CD4-positive, alpha-beta memory T cell (primary cell): Measurements from ENCODE around the gene HPD. TPM values are rescaled to one million over a fixed set of nuclear protein-coding genes. Genes with fewer than 3 reads are reported as not detected.

Experiments
- CTCF ChIA-PET: fragments of 350-600 bp; sonication (Branson Sonifier 250); formaldehyde crosslinking; loops from one replicate; lab custom pipeline; 2021; ENCODE audit warnings: inconsistent platforms; ENCODE audit not compliant: partially characterized antibody; lab: Charles Lee
- POLR2A ChIA-PET: fragments of 350-600 bp; sonication (Branson Sonifier 250); formaldehyde crosslinking; loops from one replicate; lab custom pipeline; 2021; ENCODE audit not compliant: partially characterized antibody; lab: Charles Lee
- DNase-seq, 5 donors: peaks; one replicate each; pipeline versions ENCODE4 v3.0.0 to v3.0.0-alpha.2; 2020 to 2022; ENCODE audit warnings: mixed read lengths in 1 of 5
- H3K27ac ChIP-seq: one replicate; pipeline ENCODE4 v1.7.0; 2013; ENCODE audit warnings: low read depth, low read length
- H3K27me3 ChIP-seq: 2 replicates; pipeline ENCODE4 v1.7.0; 2013; ENCODE audit warnings: mild to moderate bottlenecking, low read length, moderate library complexity; ENCODE audit not compliant: insufficient read depth
- H3K36me3 ChIP-seq: 2 replicates; pipeline ENCODE4 v1.7.0; 2013; ENCODE audit warnings: mild to moderate bottlenecking, low read length, moderate library complexity; ENCODE audit not compliant: insufficient read depth
- H3K4me1 ChIP-seq: 2 replicates; pipeline ENCODE4 v1.7.0; 2013; ENCODE audit warnings: mild to moderate bottlenecking, low read length, moderate library complexity; ENCODE audit not compliant: insufficient read depth
- H3K4me3 ChIP-seq, 2 donors: one replicate each; pipeline ENCODE4 v1.7.0; 2013; ENCODE audit warnings: low read length in 2 of 2, mild to moderate bottlenecking in 1 of 2
- H3K9me3 ChIP-seq, 2 donors: one replicate each; pipeline ENCODE4 v1.7.0; 2013; ENCODE audit warnings: low read length in 2 of 2, control low read depth in 1 of 2; ENCODE audit not compliant: control insufficient read depth in 1 of 2
- H3K27ac Mint-ChIP-seq, 7 donors: one replicate each; pipeline ENCODE4 v1.8.0; 2020 to 2021; ENCODE audit warnings: mixed read lengths in 7 of 7, mild to moderate bottlenecking in 6 of 7, inconsistent platforms in 3 of 7, moderate library complexity in 3 of 7
- H3K27me3 Mint-ChIP-seq, 2 donors: one replicate each; pipeline ENCODE4 v1.8.0; 2020 to 2021; ENCODE audit warnings: mixed read lengths in 2 of 2
- H3K36me3 Mint-ChIP-seq, 2 donors: one replicate each; pipeline ENCODE4 v1.8.0; 2020 to 2021; ENCODE audit warnings: mixed read lengths in 2 of 2, inconsistent platforms in 1 of 2, mild to moderate bottlenecking in 1 of 2
- H3K4me1 Mint-ChIP-seq, 4 donors: one replicate each; pipeline ENCODE4 v1.8.0; 2020 to 2021; ENCODE audit warnings: mixed read lengths in 4 of 4, mild to moderate bottlenecking in 1 of 4
- H3K4me3 Mint-ChIP-seq, 8 donors: one replicate each; pipeline ENCODE4 v1.8.0; 2020 to 2021; ENCODE audit warnings: mixed read lengths in 8 of 8, mild to moderate bottlenecking in 7 of 8, moderate library complexity in 6 of 8, inconsistent platforms in 3 of 8
- H3K9me3 Mint-ChIP-seq, 8 donors: one replicate each; pipeline ENCODE4 v1.8.0; 2020 to 2021; ENCODE audit warnings: mixed read lengths in 8 of 8, mild to moderate bottlenecking in 5 of 8, inconsistent platforms in 3 of 8, moderate library complexity in 1 of 8
- intact Hi-C: fragments of 100-400 bp; cut with micrococcal nuclease; formaldehyde crosslinking; loops from one replicate; pipeline ENCODE4 v1.15.1; 2023
- polyA plus RNA-seq, 2 donors: library from polyadenylated mRNA; unstranded; fragments of 300-500 nt; fragmentation: Illumina TruSeq; gene quantifications; one replicate each; pipeline ENCODE4 v1.2.3, GENCODE V29; 2021
- total RNA-seq, 2 experiments: library from RNA; stranded (reverse); gene quantifications; one replicate each; pipeline ENCODE4 v1.2.3, GENCODE V29; 2021

Gene HPD
- total and polyA plus RNA-seq, 4 experiments from 2014 or later = not detected

DNA sequence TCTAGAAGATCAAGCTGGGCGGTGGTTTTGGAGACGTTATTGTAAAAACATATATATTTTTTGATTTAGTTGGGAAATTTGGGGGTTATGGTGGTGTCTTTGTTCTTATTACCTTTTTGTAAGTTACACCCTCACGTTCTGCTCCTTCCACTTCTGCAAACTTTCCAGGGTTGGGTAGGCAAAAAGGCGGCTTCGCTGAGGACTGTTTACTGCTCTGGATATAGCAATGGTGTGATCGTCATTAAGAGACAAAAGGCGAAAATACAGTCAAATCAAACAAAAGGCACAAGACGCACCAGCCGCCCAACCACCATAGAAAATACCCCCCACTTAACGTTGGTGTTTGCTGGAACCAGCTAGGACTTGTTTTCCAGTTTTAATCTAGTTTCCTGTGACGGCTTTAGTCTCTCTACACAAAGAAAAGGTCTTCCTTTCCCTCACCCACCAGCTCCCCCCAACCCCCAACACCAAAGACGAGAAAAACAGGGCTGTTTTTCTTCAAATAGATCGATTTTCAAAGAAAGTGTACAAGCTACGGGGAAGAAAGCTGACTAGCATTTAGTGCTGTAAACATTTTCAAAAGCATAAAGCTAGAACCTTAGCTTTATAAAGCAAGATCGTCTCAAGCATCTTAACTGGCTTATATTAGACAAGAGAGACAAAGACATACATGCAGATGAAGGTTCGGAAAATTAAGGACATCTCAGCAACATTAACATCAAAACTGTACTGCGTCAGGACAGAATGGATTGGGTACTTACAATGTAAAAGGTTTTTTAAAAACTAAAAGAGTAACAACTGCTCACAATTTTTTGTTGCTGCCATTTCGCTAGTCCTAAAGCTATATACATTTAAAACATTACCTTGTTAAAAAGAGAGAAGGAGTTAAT is 56.8 kb downstream of the HPD start:
- DNase-seq = peak; percentile 76 to 82 (median 78)
- H3K27ac ChIP-seq = peak overlapping the region; percentile 91
- peaks cover 0 to 3% (median 0%) of the 10 kb centered on the region in 8 donors for H3K9me3 Mint-ChIP-seq
- no peaks in the 10 kb centered on the region for H3K27me3 ChIP-seq
- H3K4me1 ChIP-seq = peaks cover 35% of the 10 kb centered on the region
- intact Hi-C loops = loop anchor here (1.0 kb wide), 2 partner anchors 8 to 37 kb away; no protein-coding TSS in a partner anchor
- H3K36me3 ChIP-seq = peaks cover 17% of the 10 kb centered on the region
- ChIA-PET CTCF (interaction anchor here (1.0 to 16.7 kb wide), 10 partner anchors 6 to 177 kb away, joined by 3 to 918 read pairs (median 4); partner anchors contain the start of genes CFAP251, PSMD9, RHOF and SETD1B), POLR2A (interaction anchor here (0.7 to 44.6 kb wide), 22 partner anchors 6 to 1600 kb away, joined by 3 to 2727 read pairs (median 7); partner anchors contain the start of genes DIABLO, KDM2B, MPHOSPH9 and MTRFR)
- H3K36me3 Mint-ChIP-seq = peaks cover 18 to 54% of the 10 kb centered on the region in 2 donors
- H3K9me3 ChIP-seq = no peaks in the 10 kb centered on the region
- H3K4me1 Mint-ChIP-seq = peaks cover 17 to 56% (median 32%) of the 10 kb centered on the region in 4 donors
- peak overlapping the region; percentile 98 to 99 (median 99) for H3K27ac Mint-ChIP-seq
- peak overlapping the region; percentile 92 to 99 (median 98) for H3K4me3 Mint-ChIP-seq
- H3K4me3 ChIP-seq = peak overlapping the region; percentile 98
- H3K27me3 Mint-ChIP-seq = no peaks in the 10 kb centered on the region

DNA sequence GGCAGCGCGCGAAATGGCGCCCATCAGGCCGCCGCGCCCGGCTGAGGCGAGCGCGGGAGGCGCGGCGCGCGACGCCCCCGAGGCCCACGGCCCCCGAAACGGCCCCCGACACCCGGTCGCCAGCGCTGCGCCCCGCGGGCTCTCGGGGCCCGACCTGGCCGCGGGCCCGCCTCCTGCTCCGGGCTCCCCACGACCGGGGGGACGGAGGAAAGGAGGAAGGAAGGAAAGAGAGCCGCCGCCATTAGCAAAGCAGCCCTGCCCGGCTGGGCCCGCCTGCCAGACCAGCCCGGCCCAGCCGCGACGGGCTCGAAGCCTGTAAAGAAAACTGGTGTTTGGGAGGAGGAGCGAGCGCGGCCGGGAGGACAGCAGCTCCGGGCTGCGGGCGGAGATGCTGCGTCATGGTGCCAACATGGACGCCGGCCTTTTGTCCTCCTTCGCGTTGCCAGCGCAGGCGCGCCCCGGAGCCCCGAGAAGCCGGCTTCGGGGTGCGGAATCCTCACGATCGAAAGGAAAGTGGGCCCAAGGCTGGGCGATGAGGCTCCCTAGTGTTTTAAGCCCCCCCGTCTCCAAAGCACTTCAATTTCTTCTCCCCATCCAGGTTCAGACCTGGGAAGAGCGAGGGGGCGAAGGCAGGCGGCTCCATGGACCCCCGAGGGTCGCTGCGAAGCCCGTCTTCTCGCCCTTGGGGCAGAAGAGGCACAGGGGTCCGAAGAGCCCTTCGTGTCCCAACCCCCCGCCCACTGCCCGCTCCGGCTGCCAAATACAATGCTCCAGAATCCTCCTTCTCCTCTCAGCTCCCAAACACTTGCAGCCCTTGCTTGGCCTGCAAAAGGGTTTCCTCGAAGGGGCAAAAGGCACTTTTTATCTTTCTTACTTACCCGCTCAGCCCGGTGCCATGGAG is 57.7 kb downstream of the HPD start:
- Mint-ChIP-seq H3K4me3 (peak overlapping the region; percentile 92 to 99 (median 98)), H3K27me3 (no peaks in the 10 kb centered on the region), H3K36me3 (peaks cover 13 to 48% of the 10 kb centered on the region in 2 donors), H3K27ac (peak overlapping the region; percentile 98 to 99 (median 99)), H3K4me1 (peaks cover 14 to 47% (median 26%) of the 10 kb centered on the region in 4 donors), H3K9me3 (peaks cover 0 to 3% (median 0%) of the 10 kb centered on the region in 8 donors)
- peak overlapping the region; percentile 91 for H3K27ac ChIP-seq
- intact Hi-C loops = no loop called here
- DNase-seq = peak; percentile 73 to 78 (median 74)
- H3K4me1 ChIP-seq = peaks cover 26% of the 10 kb centered on the region
- H3K36me3 ChIP-seq = peaks cover 21% of the 10 kb centered on the region
- no peaks in the 10 kb centered on the region for H3K27me3 ChIP-seq
- H3K4me3 ChIP-seq = peak overlapping the region; percentile 98
- CTCF ChIA-PET = interaction anchor here (1.2 to 16.7 kb wide), 6 partner anchors 5 to 176 kb away, joined by 3 to 918 read pairs (median 284); partner anchors contain the start of genes PSMD9, RHOF and SETD1B
- no peaks in the 10 kb centered on the region for H3K9me3 ChIP-seq
- POLR2A ChIA-PET = interaction anchor here (1.0 to 44.6 kb wide), 18 partner anchors 7 to 1432 kb away, joined by 3 to 2727 read pairs (median 10); partner anchors contain the start of genes DIABLO, KDM2B, MORN3 and MPHOSPH9

DNA sequence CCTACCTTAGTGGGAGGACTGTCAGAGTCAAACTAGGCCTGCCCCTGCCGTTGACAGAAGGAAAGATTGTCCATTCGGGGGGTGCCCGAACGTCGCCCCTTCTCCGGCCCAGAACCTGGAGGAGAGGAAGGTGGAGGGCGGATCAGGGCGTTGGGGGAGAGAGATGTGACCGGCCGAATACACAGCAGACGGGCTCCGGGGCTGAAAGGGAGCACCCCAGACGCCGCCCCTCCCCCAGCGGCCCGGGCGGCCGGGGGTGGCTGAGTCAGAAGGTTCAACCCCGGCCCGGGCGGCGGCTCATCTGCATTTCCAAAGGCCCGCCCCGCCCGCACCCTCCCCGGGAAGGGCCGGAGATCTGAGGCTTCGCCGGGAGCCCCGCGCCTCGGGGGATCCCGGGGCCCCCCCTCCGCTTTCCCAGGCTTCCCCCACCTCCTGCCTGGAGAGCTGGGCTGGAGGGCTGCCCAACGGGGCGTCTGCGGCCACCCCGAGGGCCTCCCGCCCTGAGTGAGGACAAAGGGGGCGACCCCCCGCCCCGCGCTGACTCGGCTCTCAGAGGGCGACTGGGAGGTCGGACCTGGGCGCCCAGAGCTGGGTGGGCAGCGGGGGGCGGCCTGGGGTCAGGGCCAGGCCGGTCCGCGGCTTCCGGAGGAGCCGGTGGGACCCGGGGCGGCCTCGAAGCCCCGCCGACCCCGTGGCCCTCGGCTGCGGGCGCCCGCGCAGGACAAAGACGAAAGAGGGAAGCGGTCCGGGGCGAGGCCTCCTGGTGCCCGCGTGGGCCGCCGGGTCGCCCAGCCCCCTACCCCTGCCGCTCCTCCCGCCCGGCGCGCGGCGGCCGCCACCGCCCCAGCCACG is 58.6 kb downstream of the HPD start:
- peaks cover 30% of the 10 kb centered on the region for H3K4me1 ChIP-seq
- POLR2A ChIA-PET = interaction anchor here (1.0 to 44.6 kb wide), 10 partner anchors 8 to 220 kb away, joined by 3 to 2727 read pairs (median 35); partner anchors contain the start of genes KDM2B, MORN3, ORAI1 and PSMD9
- peak overlapping the region; percentile 85 to 94 (median 88) for H3K4me3 Mint-ChIP-seq
- H3K36me3 ChIP-seq = peaks cover 21% of the 10 kb centered on the region
- H3K4me3 ChIP-seq = peak overlapping the region; percentile 47 to 61
- H3K4me1 Mint-ChIP-seq = peaks cover 14 to 49% (median 26%) of the 10 kb centered on the region in 4 donors
- peak overlapping the region; percentile 82 to 96 (median 92) for H3K27ac Mint-ChIP-seq
- no peaks in the 10 kb centered on the region for H3K27me3 Mint-ChIP-seq
- H3K27ac ChIP-seq = peak overlapping the region; percentile 91
- peak; percentile 62 to 80 (median 66) for DNase-seq
- no peaks in the 10 kb centered on the region for H3K27me3 ChIP-seq
- CTCF ChIA-PET = interaction anchor here (14.5 to 15.1 kb wide), 2 partner anchors 10 to 20 kb away, joined by 559 to 918 read pairs; partner anchors contain the start of gene SETD1B
- no peaks in the 10 kb centered on the region for H3K9me3 ChIP-seq
- intact Hi-C loops = no loop called here
- H3K36me3 Mint-ChIP-seq = peaks cover 13 to 48% of the 10 kb centered on the region in 2 donors
- H3K9me3 Mint-ChIP-seq = peaks cover 0 to 3% (median 0%) of the 10 kb centered on the region in 8 donors

DNA sequence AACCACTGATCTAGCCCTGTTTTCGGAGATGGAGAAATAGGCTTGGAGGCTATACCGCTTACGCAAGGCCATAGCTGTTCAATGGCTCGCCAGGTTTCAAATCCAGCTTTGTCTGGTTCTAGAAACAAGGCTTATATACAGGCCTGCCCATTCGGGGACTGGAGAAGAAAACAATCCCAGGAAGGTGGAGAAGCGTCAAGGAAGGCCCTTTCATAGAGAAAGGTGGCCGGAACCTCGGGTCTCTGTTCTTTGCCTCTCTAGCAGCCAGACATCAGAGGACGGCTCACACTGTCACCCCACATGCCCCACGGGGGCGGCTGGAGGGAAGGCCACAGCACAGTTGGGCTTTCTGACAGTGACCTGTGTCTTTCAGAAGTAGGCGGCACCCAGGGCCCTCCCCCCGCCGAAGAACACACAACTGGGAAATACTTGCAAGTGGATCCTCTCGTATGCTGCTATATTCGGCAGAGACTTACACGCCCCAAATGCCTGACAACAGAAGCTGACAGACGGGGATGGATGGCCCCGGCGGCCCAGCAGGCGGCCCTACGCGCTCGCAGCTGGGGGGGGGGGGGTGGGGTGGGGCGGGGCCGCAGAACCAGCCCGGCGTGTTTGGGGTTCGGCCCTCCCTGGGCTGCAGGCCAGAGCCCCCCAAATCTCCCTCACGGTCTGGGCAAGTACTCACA is 59.4 kb downstream of the HPD start:
- Mint-ChIP-seq H3K36me3 (peaks cover 13 to 53% of the 10 kb centered on the region in 2 donors), H3K27ac (peak overlapping the region; percentile 87 to 96 (median 94)), H3K4me3 (peak overlapping the region; percentile 85 to 94 (median 88)), H3K9me3 (peaks cover 0 to 3% (median 0%) of the 10 kb centered on the region in 8 donors), H3K27me3 (no peaks in the 10 kb centered on the region), H3K4me1 (peaks cover 21 to 56% (median 34%) of the 10 kb centered on the region in 4 donors)
- H3K27me3 ChIP-seq = no peaks in the 10 kb centered on the region
- peak; percentile 58 to 76 (median 69) for DNase-seq
- POLR2A ChIA-PET = interaction anchor here (1.7 to 44.6 kb wide), 5 partner anchors 8 to 127 kb away, joined by 7 to 2727 read pairs (median 117); partner anchors contain the start of genes PSMD9, RHOF, SETD1B and TMEM120B
- peak overlapping the region; percentile 91 for H3K27ac ChIP-seq
- CTCF ChIA-PET = interaction anchor here (14.5 to 15.1 kb wide), 2 partner anchors 10 to 20 kb away, joined by 559 to 918 read pairs; partner anchors contain the start of gene SETD1B
- H3K4me3 ChIP-seq = peak overlapping the region; percentile 47 to 61
- H3K9me3 ChIP-seq = no peaks in the 10 kb centered on the region
- peaks cover 21% of the 10 kb centered on the region for H3K36me3 ChIP-seq
- intact Hi-C loops = no loop called here
- H3K4me1 ChIP-seq = peaks cover 38% of the 10 kb centered on the region

DNA sequence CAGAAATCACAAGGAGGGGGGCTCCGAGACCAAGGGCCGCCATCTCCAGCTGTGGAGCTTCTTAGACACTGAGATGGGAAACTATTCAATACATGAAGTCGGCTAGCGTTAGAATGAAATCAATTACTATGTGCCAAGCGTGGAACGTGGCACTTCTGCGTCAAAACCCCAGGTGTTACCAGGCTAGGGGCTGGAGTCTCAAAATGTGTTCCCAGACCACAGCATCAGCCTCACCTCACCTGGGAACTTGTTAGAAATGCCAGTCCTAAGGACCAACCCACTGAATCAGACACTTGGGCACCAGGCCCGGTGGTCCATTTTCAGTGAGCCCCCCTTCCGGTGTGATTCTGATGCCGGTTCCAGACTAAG is 59.9 kb downstream of the HPD start:
- no peaks in the 10 kb centered on the region for H3K27me3 Mint-ChIP-seq
- ChIA-PET POLR2A (interaction anchor here (1.8 to 44.6 kb wide), 4 partner anchors 8 to 92 kb away, joined by 8 to 2727 read pairs (median 1422); partner anchors contain the start of genes PSMD9, RHOF, SETD1B and TMEM120B), CTCF (interaction anchor here (6.2 to 15.1 kb wide), 4 partner anchors 11 to 92 kb away, joined by 51 to 918 read pairs (median 339); partner anchors contain the start of genes PSMD9 and SETD1B)
- Histone ChIP-seq H3K4me3 (peak overlapping the region; percentile 38 to 46), H3K27ac (peak overlapping the region; percentile 91), H3K36me3 (peaks cover 21% of the 10 kb centered on the region), H3K9me3 (no peaks in the 10 kb centered on the region), H3K27me3 (no peaks in the 10 kb centered on the region), H3K4me1 (peaks cover 41% of the 10 kb centered on the region)
- peaks cover 13 to 57% of the 10 kb centered on the region in 2 donors for H3K36me3 Mint-ChIP-seq
- intact Hi-C loops = no loop called here
- H3K4me3 Mint-ChIP-seq = peak overlapping the region; percentile 85 to 94 (median 88)
- peak overlapping the region; percentile 87 to 96 (median 94) for H3K27ac Mint-ChIP-seq
- H3K9me3 Mint-ChIP-seq = peaks cover 0 to 3% (median 0%) of the 10 kb centered on the region in 8 donors
- no peak for DNase-seq
- peaks cover 22 to 62% (median 35%) of the 10 kb centered on the region in 4 donors for H3K4me1 Mint-ChIP-seq
